ENCODE results near the gene ITGAE.

ITGAE gene

DNA sequence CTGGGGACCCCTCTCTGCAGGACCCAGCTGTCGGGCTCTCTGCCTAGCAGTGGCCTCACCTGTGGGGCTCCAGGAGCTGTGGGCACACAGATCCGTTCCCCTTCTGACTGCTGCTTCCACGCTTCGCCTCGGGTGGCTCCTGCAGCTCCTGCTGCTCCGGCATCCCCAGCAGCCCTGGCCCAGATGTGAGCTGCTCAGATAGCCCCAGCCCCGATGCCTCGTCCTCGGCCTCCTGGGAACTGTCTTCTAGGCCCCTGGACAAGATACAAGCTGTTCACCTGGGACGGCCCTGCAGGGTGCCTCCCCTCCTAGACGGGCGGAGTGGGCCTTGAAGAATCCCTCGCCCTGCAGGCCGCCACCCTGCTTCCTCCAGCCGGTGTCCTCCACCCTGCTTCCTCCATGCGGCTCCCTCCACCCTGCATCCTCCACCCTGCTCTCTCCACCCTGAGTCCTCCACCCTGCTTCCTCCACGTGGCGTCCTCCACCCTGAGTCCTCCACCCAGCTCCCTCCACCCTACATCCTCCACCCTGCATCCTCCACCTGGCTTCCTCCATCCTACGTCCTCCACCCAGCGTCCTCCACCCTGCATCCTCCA, 121.4 kb downstream of the ITGAE start:
- DNase-seq (ENCODE audit: low spot score): no peak
- TF ChIP-seq, protein P1, sequence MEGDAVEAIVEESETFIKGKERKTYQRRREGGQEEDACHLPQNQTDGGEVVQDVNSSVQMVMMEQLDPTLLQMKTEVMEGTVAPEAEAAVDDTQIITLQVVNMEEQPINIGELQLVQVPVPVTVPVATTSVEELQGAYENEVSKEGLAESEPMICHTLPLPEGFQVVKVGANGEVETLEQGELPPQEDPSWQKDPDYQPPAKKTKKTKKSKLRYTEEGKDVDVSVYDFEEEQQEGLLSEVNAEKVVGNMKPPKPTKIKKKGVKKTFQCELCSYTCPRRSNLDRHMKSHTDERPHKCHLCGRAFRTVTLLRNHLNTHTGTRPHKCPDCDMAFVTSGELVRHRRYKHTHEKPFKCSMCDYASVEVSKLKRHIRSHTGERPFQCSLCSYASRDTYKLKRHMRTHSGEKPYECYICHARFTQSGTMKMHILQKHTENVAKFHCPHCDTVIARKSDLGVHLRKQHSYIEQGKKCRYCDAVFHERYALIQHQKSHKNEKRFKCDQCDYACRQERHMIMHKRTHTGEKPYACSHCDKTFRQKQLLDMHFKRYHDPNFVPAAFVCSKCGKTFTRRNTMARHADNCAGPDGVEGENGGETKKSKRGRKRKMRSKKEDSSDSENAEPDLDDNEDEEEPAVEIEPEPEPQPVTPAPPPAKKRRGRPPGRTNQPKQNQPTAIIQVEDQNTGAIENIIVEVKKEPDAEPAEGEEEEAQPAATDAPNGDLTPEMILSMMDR (IDR thresholded peaks at IDR 0.05; ENCODE audit: borderline replicate concordance, control extremely low read depth, extremely low read depth, insufficient read depth, missing control alignments): no peak
- in situ Hi-C loops (cut with MboI; ENCODE audit: low sequenced_read_pairs, unreplicated experiment): no loop called here

DNA sequence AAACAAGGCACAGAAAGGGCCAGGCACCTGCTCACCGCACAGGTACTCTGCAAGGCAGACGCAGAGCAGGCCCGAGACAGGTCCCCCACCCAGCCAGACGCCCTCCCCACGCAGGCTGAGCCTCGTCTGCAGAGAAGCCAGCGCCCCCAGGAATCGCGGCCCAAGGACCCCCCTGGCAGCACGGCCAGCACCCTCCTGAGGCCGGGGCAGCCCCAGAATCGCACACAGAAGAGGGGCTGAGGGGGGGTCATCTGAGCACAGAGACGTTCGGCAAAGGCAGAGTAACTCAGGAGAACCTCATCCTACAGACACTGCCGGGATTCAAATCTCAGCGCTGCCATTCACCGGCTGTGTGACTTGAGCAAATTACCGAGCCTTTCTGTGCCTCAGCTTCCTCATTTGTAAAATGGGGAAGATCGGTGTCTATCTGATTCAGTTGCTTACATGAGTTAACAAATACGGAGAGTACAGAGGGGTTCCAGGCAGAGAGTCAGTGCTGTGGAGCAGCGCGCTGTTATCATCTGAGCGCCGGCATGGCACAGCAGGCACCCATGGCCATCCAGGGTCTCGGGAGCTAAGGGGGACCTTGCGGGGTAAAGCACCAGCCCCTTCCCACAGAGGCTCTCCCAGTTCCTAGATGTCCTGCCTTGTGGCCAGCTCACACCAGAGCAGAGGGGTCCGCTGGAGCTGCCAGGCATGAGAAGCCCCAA, 122.0 kb downstream of the ITGAE start:
- in situ Hi-C loops (cut with MboI; ENCODE audit: low sequenced_read_pairs, unreplicated experiment): no loop called here
- DNase-seq (ENCODE audit: low spot score): no peak
- TF ChIP-seq, protein P1 (IDR thresholded peaks at IDR 0.05; ENCODE audit: borderline replicate concordance, control extremely low read depth, extremely low read depth, insufficient read depth, missing control alignments): no peak

DNA sequence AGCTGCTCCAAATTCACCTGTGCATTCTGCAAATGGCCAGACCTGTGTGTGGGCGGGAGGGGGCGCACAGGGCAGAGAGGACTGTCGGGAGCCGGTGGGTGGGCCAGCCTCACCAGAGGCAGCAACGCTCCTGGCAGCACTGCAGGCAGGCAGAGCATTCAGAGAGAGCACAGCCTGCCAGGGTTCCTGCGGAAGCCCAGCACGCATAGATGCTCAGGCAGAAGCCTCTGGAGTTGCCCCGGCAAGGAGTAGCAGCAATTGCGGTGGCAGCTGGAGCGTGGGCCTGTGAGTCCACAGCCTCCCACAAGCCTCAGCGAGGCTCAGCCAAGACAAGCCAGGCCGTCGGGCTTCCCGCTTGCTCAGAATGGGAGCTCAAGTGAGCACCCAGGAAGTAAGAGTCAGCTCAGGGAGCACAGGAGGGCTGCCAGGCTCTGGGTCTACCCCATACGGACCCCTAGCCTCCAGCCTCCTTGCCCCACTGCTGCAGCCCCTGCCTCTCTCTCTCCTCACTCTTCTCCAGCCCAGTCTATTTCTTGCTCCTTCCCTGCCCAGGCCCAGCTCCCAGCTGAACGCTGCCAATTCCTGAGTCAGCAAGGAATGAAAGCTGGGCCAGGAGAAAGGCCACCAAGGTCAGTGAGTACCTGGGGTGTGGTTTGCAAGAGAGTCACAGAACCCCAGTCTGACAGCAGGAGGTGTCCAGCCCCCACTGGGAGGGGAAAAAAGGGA, 122.7 kb downstream of the ITGAE start:
- TF ChIP-seq, protein P1 (IDR thresholded peaks at IDR 0.05; ENCODE audit: borderline replicate concordance, control extremely low read depth, extremely low read depth, insufficient read depth, missing control alignments): no peak
- in situ Hi-C loops (cut with MboI; ENCODE audit: low sequenced_read_pairs, unreplicated experiment): no loop called here
- no peak for DNase-seq (ENCODE audit: low spot score)

DNA sequence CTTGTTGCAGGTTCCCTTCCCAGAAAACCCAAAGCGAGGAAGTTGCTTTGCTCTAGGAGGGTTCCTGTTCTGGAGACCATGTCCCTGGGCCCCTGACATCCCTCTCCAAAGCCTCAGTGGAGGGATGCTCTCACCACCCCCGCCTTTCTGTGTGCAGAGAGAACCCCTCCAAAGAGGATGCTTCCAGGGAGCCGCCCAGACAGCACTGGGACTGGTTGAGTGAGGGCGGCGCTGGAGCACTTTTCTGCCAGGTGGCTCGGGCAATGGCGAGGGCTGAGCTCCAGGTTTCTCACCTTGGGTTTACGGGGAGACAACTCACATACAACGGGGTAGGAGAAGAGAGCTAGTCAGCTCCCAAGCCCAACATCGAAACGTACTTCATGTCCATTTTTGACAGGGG, 125.1 kb downstream of the ITGAE start:
- TF ChIP-seq, protein P1 (IDR thresholded peaks at IDR 0.05; ENCODE audit: borderline replicate concordance, control extremely low read depth, extremely low read depth, insufficient read depth, missing control alignments): no peak
- in situ Hi-C loops (cut with MboI; ENCODE audit: low sequenced_read_pairs, unreplicated experiment): no loop called here
- no peak for DNase-seq (ENCODE audit: low spot score)

DNA sequence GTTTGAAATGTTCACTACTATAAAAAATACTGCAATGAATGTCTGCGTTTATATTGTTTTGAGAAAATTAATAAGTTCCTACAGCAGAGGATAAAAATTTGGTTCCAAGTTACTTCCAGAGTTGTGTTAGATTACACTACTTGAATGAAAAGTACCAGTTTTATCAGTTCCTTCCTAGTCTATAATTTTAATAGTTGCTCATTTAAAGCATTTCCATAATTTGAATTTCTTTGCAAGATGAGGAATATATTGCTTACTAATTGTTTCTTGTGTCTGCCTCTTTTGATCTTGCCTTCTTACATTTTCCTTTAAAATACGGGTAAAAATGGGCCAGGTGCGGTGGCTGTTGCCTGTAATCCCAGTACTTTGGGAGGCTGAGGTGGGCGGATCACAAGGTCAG, 128.4 kb downstream of the ITGAE start:
- in situ Hi-C loops (cut with MboI; ENCODE audit: low sequenced_read_pairs, unreplicated experiment): no loop called here
- TF ChIP-seq, protein P1 (IDR thresholded peaks at IDR 0.05; ENCODE audit: borderline replicate concordance, control extremely low read depth, extremely low read depth, insufficient read depth, missing control alignments): no peak
- DNase-seq (ENCODE audit: low spot score): no peak

DNA sequence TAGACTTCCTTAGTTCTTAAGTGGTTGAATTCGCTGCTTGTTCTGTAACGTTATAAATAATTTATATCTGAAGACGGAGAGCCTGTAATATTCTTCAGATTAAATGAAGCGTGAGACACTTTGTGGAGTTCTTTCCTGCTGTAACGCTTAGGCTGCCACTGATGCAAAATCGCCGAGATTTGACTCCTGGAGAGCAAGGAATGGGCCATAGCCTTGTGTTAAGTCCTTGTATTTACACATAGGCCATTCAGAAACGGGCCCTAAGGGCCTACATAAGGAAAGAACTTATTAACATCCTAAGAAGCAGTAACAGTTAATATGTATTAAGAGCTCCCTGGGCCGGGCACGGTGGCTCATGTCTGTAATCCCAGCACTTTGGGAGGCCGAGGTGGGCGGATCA, 131.4 kb downstream of the ITGAE start:
- in situ Hi-C loops (cut with MboI; ENCODE audit: low sequenced_read_pairs, unreplicated experiment): no loop called here
- TF ChIP-seq, protein P1 (IDR thresholded peaks at IDR 0.05; ENCODE audit: borderline replicate concordance, control extremely low read depth, extremely low read depth, insufficient read depth, missing control alignments): no peak
- no peak for DNase-seq (ENCODE audit: low spot score)

Data from GM13976 (cell line).